Smooth muscle cell (in vitro differentiated cells): Measurements from ENCODE around the gene THTPA. TPM values are rescaled to one million over a fixed set of nuclear protein-coding genes. Genes with fewer than 3 reads are reported as not detected.

Experiments used
- DNase-seq: peaks from one replicate; lab custom pipeline; 2025; ENCODE audit not compliant: unreplicated experiment; lab: John Stamatoyannopoulos, UW
- H2AFZ ChIP-seq: fragments of 200-600 bp; sonication (generic); 2 replicates; pipeline ENCODE4 v1.6.0; 2016; ENCODE audit warnings: antibody characterized with exemption, low read depth, mild to moderate bottlenecking
- H3F3A ChIP-seq: fragments of 200-600 bp; sonication (generic); 2 replicates; pipeline ENCODE4 v1.6.0; 2017; ENCODE audit warnings: antibody characterized with exemption, low read depth
- H3K27ac ChIP-seq: fragments of 200-600 bp; sonication (generic); 2 replicates; pipeline ENCODE4 v1.5.1; 2016; ENCODE audit warnings: low read depth, mild to moderate bottlenecking
- H3K27me3 ChIP-seq: fragments of 200-600 bp; sonication (generic); 2 replicates; pipeline ENCODE4 v1.6.1; 2016; ENCODE audit warnings: low read depth, mild to moderate bottlenecking
- H3K36me3 ChIP-seq: fragments of 200-600 bp; sonication (generic); 2 replicates; pipeline ENCODE4 v1.5.1; 2016; ENCODE audit warnings: low read depth
- H3K4me1 ChIP-seq: fragments of 200-600 bp; sonication (generic); 2 replicates; pipeline ENCODE4 v1.5.1; 2016; ENCODE audit warnings: low read depth
- H3K4me2 ChIP-seq: fragments of 200-600 bp; sonication (generic); 2 replicates; pipeline ENCODE4 v1.6.0; 2016; ENCODE audit warnings: mild to moderate bottlenecking
- H3K4me3 ChIP-seq: fragments of 200-600 bp; sonication (generic); 2 replicates; pipeline ENCODE4 v1.5.1; 2016; ENCODE audit warnings: mild to moderate bottlenecking
- H3K79me2 ChIP-seq: fragments of 200-600 bp; sonication (generic); 2 replicates; pipeline ENCODE4 v1.6.0; 2016; ENCODE audit warnings: low read depth, mild to moderate bottlenecking
- H3K9ac ChIP-seq: fragments of 200-600 bp; sonication (generic); 2 replicates; pipeline ENCODE4 v1.6.0; 2016; ENCODE audit warnings: low read depth
- H3K9me3 ChIP-seq: fragments of 200-600 bp; sonication (generic); replicated peaks from 2 replicates; pipeline ENCODE4 v1.5.1; 2016; ENCODE audit warnings: low read depth
- H4K20me1 ChIP-seq: fragments of 200-600 bp; sonication (generic); 2 replicates; pipeline ENCODE4 v1.6.0; 2016; ENCODE audit warnings: low read depth
- CTCF ChIP-seq: fragments of 200-600 bp; sonication (generic); IDR thresholded peaks from 2 replicates; pipeline ENCODE4 v1.5.1; 2017; ENCODE audit warnings: borderline replicate concordance, mild to moderate bottlenecking, antibody characterized with exemption; ENCODE audit not compliant: insufficient read depth, poor library complexity, severe bottlenecking
- WGBS: methylation state at CpG from one replicate; pipeline ENCODE4 v1.1.7; 2016; ENCODE audit warnings: low lambda C conversion rate; 5-methylcytosine and 5-hydroxymethylcytosine counted together
- polyA plus RNA-seq: library from polyadenylated mRNA; unstranded; fragments of >200 nt; fragmentation: Nextera tagmentation; extraction: Ambion mirVana; gene quantifications from 2 replicates; pipeline ENCODE4 v1.2.1, GENCODE V29; 2016
- total RNA-seq: library from RNA; depleted of rRNA; stranded (reverse); fragments of >200 nt; gene quantifications from 2 replicates; pipeline ENCODE4 v1.2.3, GENCODE V29; 2014

The THTPA gene
- total and polyA plus RNA-seq, 2 experiments from 2014 or later, result 5.7 to 6.1 TPM

GRCh38 chr14:23550812-23551265 lies 5.2 kb upstream of the THTPA start:
- 3% methylated on average over 34 of the region's 37 CpGs for whole genome bisulfite sequencing

DNA sequence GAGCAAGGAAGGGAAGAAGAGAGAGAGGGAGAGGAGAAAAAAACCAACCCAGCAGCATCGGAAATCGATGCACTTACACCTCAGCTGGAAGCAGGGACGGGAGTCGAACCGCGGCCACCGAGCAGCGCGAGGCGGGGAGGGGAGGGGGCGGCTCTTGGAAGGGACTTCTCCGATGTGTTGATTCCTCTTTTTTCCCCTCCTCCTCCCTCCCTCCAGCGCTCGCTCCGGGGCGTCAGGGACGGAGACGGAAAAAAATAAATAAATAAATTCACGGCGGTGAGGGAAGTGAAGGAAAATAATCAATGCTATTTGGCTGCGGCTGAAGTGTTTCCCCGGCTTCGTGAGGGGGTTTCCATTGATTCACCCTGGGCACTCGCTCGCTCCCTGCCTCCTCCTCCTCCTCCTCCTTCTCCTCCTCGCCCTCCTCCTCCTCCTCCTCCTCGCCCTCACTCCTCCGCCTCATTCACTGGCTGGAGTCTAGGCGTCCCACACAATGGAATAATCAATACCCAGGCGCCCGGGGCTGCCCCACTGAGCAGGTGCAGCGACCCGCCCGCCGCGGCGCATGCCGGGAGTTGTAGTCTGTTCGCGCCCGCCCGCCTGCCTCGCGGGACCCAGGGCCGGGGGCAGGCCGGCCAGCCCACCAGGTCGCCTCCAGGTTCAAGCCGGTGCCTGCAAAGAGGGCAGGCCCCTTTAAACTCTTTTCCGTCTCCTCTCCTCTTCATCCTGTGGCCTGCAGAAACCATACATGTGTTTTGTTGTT lies 4.6 kb upstream of the THTPA start, which contains the start of gene ZFHX2:
Gene ZFHX2 (minus strand): TSS at position 500 of the 763 bp plus-strand sequence. CDS start 16,440 bp downstream, outside the sequence.
- Histone ChIP-seq H3K36me3 (no peaks in the 10 kb centered on the region), H3K27me3 (no peaks in the 10 kb centered on the region), H3K4me3 (peak within 1 kb of the TSS; percentile 75), H4K20me1 (no peaks in the 10 kb centered on the region), H3K9ac (peak within 1 kb of the TSS; percentile 63), H3K27ac (peak within 1 kb of the TSS; percentile 59), H2AFZ (peak within 1 kb of the TSS; percentile 88), H3K79me2 (no peaks in the 10 kb centered on the region), H3K4me1 (peaks cover 35% of the 10 kb centered on the region), H3K9me3 (no peaks in the 10 kb centered on the region), H3F3A (peaks cover 6% of the 10 kb centered on the region), H3K4me2 (peak within 1 kb of the TSS; percentile 87)
- under 1% methylated on average over 34 of the region's 49 CpGs for WGBS
- no peak for DNase-seq
- TF ChIP-seq CTCF, result no peak

More at GRCh38 chr14:23550812-23551265, 5.2 kb upstream of the THTPA start:
- peak overlapping the region; percentile 75 for H3K4me3 ChIP-seq
- peak overlapping the region; percentile 87 for H3K4me2 ChIP-seq
- no peaks in the 10 kb centered on the region for H4K20me1 ChIP-seq
- DNase-seq, result no peak
- peaks cover 34% of the 10 kb centered on the region for H3K4me1 ChIP-seq
- H2AFZ ChIP-seq, result peak overlapping the region; percentile 88
- H3K79me2 ChIP-seq, result no peaks in the 10 kb centered on the region
- H3K9me3 ChIP-seq, result no peaks in the 10 kb centered on the region
- peaks cover 6% of the 10 kb centered on the region for H3F3A ChIP-seq
- peak overlapping the region; percentile 59 for H3K27ac ChIP-seq
- H3K27me3 ChIP-seq, result no peaks in the 10 kb centered on the region
- H3K36me3 ChIP-seq, result no peaks in the 10 kb centered on the region
- peak overlapping the region; percentile 63 for H3K9ac ChIP-seq
- no peak for TF ChIP-seq CTCF

DNA sequence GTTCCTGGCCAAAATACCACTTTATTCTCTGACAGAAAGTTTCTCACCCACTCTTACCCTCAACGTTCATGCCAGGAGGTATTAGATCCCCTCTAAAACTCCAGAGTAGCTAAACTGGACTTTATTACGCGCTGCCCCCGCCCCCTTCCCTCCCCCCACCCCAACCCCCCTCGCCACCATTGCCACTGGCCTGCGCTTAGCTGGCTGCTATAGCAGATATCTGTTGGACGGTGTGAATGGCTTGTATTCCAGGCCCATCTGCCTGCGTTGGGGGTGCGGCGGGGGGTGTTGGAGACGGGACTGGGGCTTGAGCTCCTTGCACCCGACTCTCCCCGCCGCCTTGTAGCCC lies 564 bp upstream of the THTPA start:
- peaks cover 13% of the 10 kb centered on the region for H3K4me1 ChIP-seq
- H3K9ac ChIP-seq, result peak overlapping the region; percentile 87
- H3K36me3 ChIP-seq, result no peaks in the 10 kb centered on the region
- peaks cover 3% of the 10 kb centered on the region for H3F3A ChIP-seq
- 6% methylated on average over 14 of the region's 14 CpGs for WGBS
- no peaks in the 10 kb centered on the region for H3K9me3 ChIP-seq
- DNase-seq, result no peak
- no peaks in the 10 kb centered on the region for H3K27me3 ChIP-seq
- peak overlapping the region; percentile 90 for H3K4me2 ChIP-seq
- H3K4me3 ChIP-seq, result peak overlapping the region; percentile 93
- H3K27ac ChIP-seq, result no peak overlapping the region
- no peaks in the 10 kb centered on the region for H4K20me1 ChIP-seq
- TF ChIP-seq CTCF, result no peak
- H2AFZ ChIP-seq, result peak overlapping the region; percentile 96
- H3K79me2 ChIP-seq, result peaks cover 7% of the 10 kb centered on the region
